T-cell (primary cell): ENCODE data around the gene CPN1. TPM values are rescaled to one million over a fixed set of nuclear protein-coding genes. Genes with fewer than 3 reads are reported as not detected.
"Not testable (repeated sequence)": the region's sequence is repeated elsewhere in the genome, so short reads cannot be mapped to it uniquely, and the experiment has no call there.

ENCODE experiments used
- ATAC-seq, 4 experiments: fragments of 200-7000 bp in 3 of 4; fragments of 150-1000 bp in 1 of 4; cut with Tn5 transposase; replicated peaks in 1 of 4; 1 replicate in 3 of 4; 2 replicates in 1 of 4; pipeline ENCODE4 v1.10.0; 2021; ENCODE audit warnings: moderate library complexity in 3 of 4, mild to moderate bottlenecking in 2 of 4, moderate number of reproducible peaks in 1 of 4
- CTCF ChIA-PET, 2 donors: fragments of 300-600 bp; sonication (Branson Sonifier 250); formaldehyde crosslinking; loops; one replicate each; lab custom pipeline; 2022; ENCODE audit warnings: antibody characterized with exemption in 2 of 2; lab: Charles Lee
- POLR2A ChIA-PET, 2 donors: fragments of 300-600 bp; sonication (Branson Sonifier 250); formaldehyde crosslinking; loops; one replicate each; lab custom pipeline; 2022; ENCODE audit warnings: antibody characterized with exemption in 2 of 2; lab: Charles Lee
- DNase-seq, 35 experiments: peaks; one replicate each; pipeline versions ENCODE4 v3.0.0 to v3.0.0-alpha.2; 2013 to 2023
- H3K27ac ChIP-seq: one replicate; pipeline ENCODE4 v1.5.1; 2013; ENCODE audit warnings: low read length
- H3K27me3 ChIP-seq, 2 experiments: replicated peaks in 1 of 2; 1 replicate in 1 of 2; 2 replicates in 1 of 2; pipeline versions ENCODE4 v1.6.1 to v1.7.0; 2013; ENCODE audit warnings: low read length in 1 of 2, mixed read lengths in 1 of 2; ENCODE audit not compliant: control insufficient read depth in 2 of 2, insufficient read depth in 2 of 2; ENCODE audit errors: extremely low read depth in 1 of 2
- H3K36me3 ChIP-seq, 2 donors: 1 replicate in 1 of 2; 2 replicates in 1 of 2; pipeline versions ENCODE4 v1.6.1 to v1.7.0; 2013; ENCODE audit warnings: low read length in 1 of 2; ENCODE audit not compliant: control insufficient read depth in 2 of 2, insufficient read depth in 1 of 2; ENCODE audit errors: extremely low read depth in 1 of 2
- H3K4me1 ChIP-seq, 2 experiments: 1 replicate in 1 of 2; 2 replicates in 1 of 2; pipeline versions ENCODE4 v1.6.1 to v1.7.0; 2013; ENCODE audit warnings: low read length in 2 of 2, mixed read lengths in 1 of 2; ENCODE audit not compliant: insufficient read depth in 2 of 2, control insufficient read depth in 1 of 2; ENCODE audit errors: extremely low read depth in 1 of 2
- H3K4me3 ChIP-seq, 2 donors: 1 replicate in 1 of 2; 2 replicates in 1 of 2; pipeline versions ENCODE4 v1.5.1 to v1.7.0; 2013; ENCODE audit warnings: mild to moderate bottlenecking in 2 of 2, low read length in 1 of 2, moderate library complexity in 1 of 2; ENCODE audit not compliant: control insufficient read depth in 1 of 2; ENCODE audit errors: extremely low read depth in 1 of 2
- H3K9me3 ChIP-seq: 2 replicates; pipeline ENCODE4 v1.7.0; 2013
- H3K27ac Mint-ChIP-seq, 2 donors: one replicate each; pipeline ENCODE4 v1.8.0; 2020 to 2021; ENCODE audit warnings: mild to moderate bottlenecking in 2 of 2, mixed read lengths in 2 of 2
- H3K27me3 Mint-ChIP-seq, 2 donors: one replicate each; pipeline ENCODE4 v1.8.0; 2021 to 2022; ENCODE audit warnings: mixed read lengths in 2 of 2
- H3K36me3 Mint-ChIP-seq: one replicate; pipeline ENCODE4 v1.8.0; 2021; ENCODE audit warnings: mixed read lengths
- H3K4me1 Mint-ChIP-seq, 3 donors: one replicate each; pipeline ENCODE4 v1.8.0; 2020 to 2022; ENCODE audit warnings: mixed read lengths in 3 of 3, mild to moderate bottlenecking in 1 of 3
- H3K4me3 Mint-ChIP-seq, 3 donors: one replicate each; pipeline ENCODE4 v1.8.0; 2020 to 2022; ENCODE audit warnings: mild to moderate bottlenecking in 3 of 3, mixed read lengths in 3 of 3, moderate library complexity in 3 of 3
- H3K9me3 Mint-ChIP-seq, 3 donors: one replicate each; pipeline ENCODE4 v1.8.0; 2020 to 2022; ENCODE audit warnings: mixed read lengths in 3 of 3
- WGBS: methylation state at CpG from one replicate; pipeline ENCODE4 v1.1.5; 2013; ENCODE audit warnings: missing lambda C conversion rate; ENCODE audit not compliant: insufficient coverage; 5-methylcytosine and 5-hydroxymethylcytosine counted together
- total RNA-seq, 35 experiments: library from RNA in 6 of 35; stranded (reverse) in 6 of 35; fragments of 120-200 nt in 1 of 35; gene quantifications; one replicate each; pipeline versions ENCODE4 v1.2.1 to v1.2.4 and lab custom pipeline; 2013 to 2026

The CPN1 gene
- total RNA-seq, 5 donors from 2014 or later (not counting 1 experiment from before 2014, with no cell fraction given) = not detected

DNA sequence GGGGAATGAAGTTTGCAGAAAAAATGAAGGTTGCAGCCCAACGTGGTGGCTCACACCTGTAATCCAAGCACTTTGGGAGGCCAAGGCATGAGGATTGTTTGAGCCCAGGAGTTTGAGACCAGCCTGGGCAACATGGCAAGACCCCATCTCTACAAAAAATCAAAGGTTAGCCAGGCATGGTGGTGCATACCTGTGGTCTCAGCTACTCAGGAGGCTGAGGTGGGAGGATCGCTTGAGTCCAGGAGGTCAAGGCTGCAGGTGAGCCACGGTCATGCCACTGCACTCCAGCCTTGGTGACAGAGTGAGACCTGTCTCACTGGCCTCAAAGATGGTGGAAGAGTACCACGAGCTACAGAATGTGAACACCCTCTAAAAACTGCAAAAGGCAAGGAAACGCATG is 5.0 kb upstream of the CPN1 start:
- CTCF ChIA-PET, H3K4me1 Mint-ChIP-seq, POLR2A ChIA-PET, DNase-seq, H3K27ac Mint-ChIP-seq, H3K27ac ChIP-seq, H3K4me3 Mint-ChIP-seq, H3K9me3 ChIP-seq, H3K27me3 ChIP-seq, H3K4me1 ChIP-seq, H3K36me3 Mint-ChIP-seq, H3K36me3 ChIP-seq, H3K9me3 Mint-ChIP-seq, H3K4me3 ChIP-seq, ATAC-seq: not testable (repeated sequence)
- WGBS = 80% methylated on average over 1 of the region's 5 CpGs
- H3K27me3 Mint-ChIP-seq = peaks cover 18 to 37% of the 10 kb centered on the region in 2 donors

DNA sequence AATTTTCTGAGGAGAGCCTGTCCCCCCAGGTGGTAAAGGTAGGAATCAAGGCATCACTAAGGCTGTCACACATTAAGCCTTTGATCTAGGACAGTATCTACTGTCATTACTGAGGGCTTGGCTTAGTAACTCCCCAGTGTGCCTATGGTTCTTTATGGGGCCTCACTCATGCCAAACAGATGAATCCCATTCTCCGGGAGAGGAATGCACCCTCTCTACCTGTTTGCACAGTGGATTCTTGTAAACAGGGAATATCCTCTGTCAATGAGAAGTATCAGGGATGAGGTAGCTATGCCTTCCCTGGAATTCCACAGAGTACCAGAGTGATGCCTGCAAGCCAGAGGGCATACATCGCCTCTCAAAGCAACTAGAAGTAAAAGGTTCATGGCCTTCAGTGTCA is 3.9 kb upstream of the CPN1 start:
- DNase-seq (no peak), ATAC-seq (no peak)
- Histone ChIP-seq H3K36me3 (no peaks in the 10 kb centered on the region), H3K27ac (no peak overlapping the region), H3K4me1 (no peaks in the 10 kb centered on the region), H3K27me3 (peaks cover 0 to 10% of the 10 kb centered on the region in 2 experiments), H3K4me3 (no peak overlapping the region), H3K9me3 (no peaks in the 10 kb centered on the region)
- Mint-ChIP-seq H3K27me3 (peaks cover 24 to 40% of the 10 kb centered on the region in 2 donors), H3K4me3 (no peak overlapping the region), H3K36me3 (no peaks in the 10 kb centered on the region), H3K4me1 (no peaks in the 10 kb centered on the region), H3K27ac (no peak overlapping the region), H3K9me3 (no peaks in the 10 kb centered on the region)
- WGBS = no CpG with 5 or more reads among the region's 2 CpGs
- POLR2A ChIA-PET = no interaction called here
- CTCF ChIA-PET = no interaction called here

DNA sequence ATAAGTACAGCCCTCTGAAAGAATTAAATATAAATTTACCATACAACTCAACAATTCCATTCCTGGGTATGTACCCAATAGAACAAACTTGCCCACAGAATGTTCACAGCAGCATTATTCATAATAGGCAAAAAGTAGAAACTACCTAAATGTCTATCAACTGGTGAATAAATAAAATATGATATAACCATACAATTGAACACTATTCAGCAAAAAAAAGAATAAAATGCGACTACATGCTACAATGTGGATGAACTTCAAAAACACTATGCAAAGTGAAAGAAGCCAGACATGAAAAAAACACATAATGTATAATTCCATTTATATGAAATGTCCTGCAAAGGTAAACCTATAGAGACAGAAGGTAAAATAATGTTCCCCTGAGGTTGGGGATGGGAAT is 2.0 kb upstream of the CPN1 start:
- Mint-ChIP-seq H3K4me1 (no peaks in the 10 kb centered on the region), H3K4me3 (no peak overlapping the region), H3K9me3 (no peaks in the 10 kb centered on the region), H3K36me3 (no peaks in the 10 kb centered on the region), H3K27me3 (peaks cover 35 to 37% of the 10 kb centered on the region in 2 donors), H3K27ac (no peak overlapping the region)
- no peaks in the 10 kb centered on the region for H3K36me3 ChIP-seq
- DNase-seq (no peak), ATAC-seq (no peak)
- H3K27ac ChIP-seq = no peak overlapping the region
- no peak overlapping the region for H3K4me3 ChIP-seq
- H3K4me1 ChIP-seq = no peaks in the 10 kb centered on the region
- H3K9me3 ChIP-seq = no peaks in the 10 kb centered on the region
- CTCF ChIA-PET = no interaction called here
- H3K27me3 ChIP-seq = peaks cover 0 to 12% of the 10 kb centered on the region in 2 experiments
- no CpG with 5 or more reads among the region's 1 CpG for whole genome bisulfite sequencing
- POLR2A ChIA-PET = no interaction called here

DNA sequence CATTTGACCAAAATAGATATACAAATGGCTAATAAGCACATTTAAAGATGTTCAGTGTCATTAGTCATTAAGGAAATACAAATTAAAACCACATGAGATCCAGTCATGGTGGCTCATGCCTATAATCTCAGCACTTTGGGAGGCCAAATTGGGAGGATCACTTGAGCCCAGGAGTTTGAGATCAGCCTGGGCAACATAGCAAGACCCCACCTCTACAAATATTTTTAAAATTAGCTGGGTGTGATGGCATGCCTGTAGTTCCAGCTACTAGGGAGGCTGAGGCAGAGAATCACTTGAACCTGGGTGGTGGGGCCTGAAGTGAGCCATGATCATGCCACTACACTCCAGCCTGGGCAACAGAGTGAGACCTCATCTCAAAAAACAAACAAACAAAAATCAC is 607 bp upstream of the CPN1 start:
- H3K27ac ChIP-seq, H3K9me3 ChIP-seq, H3K4me3 ChIP-seq, H3K9me3 Mint-ChIP-seq, H3K27ac Mint-ChIP-seq, H3K36me3 ChIP-seq, H3K4me3 Mint-ChIP-seq, H3K4me1 Mint-ChIP-seq, CTCF ChIA-PET, ATAC-seq, H3K4me1 ChIP-seq, POLR2A ChIA-PET, DNase-seq, H3K36me3 Mint-ChIP-seq: not testable (repeated sequence)
- peaks cover 0 to 12% of the 10 kb centered on the region in 2 experiments for H3K27me3 ChIP-seq
- H3K27me3 Mint-ChIP-seq = peaks cover 34 to 35% of the 10 kb centered on the region in 2 donors

DNA sequence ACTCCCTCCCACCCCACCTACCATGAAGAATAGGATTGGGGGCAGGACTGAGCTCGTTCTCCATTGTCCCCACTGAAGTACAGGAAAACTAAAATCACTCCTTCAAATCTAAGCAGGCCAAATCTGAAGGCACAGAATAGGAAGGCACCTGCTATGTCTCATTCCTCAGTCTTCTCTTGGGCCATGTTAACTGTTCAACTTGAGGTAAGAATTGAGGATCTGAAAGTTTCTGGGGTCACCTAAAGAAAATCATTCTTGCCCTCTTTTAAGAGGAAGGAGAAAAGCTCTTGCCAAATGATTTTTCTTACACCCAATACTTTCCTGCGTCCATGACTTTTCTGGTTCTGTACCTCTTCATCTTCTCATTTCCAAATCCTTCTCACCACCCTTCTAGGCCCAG is 4.9 kb downstream of the CPN1 start:
- no peak for ATAC-seq
- Mint-ChIP-seq H3K4me3 (no peak overlapping the region), H3K27ac (no peak overlapping the region), H3K36me3 (no peaks in the 10 kb centered on the region), H3K27me3 (peaks cover 19 to 27% of the 10 kb centered on the region in 2 donors), H3K4me1 (no peaks in the 10 kb centered on the region), H3K9me3 (no peaks in the 10 kb centered on the region)
- 0% methylated on average over 1 of the region's 2 CpGs for WGBS
- H3K27me3 ChIP-seq = peaks cover 0 to 15% of the 10 kb centered on the region in 2 experiments
- DNase-seq = no peak
- no peaks in the 10 kb centered on the region for H3K4me1 ChIP-seq
- no peaks in the 10 kb centered on the region for H3K36me3 ChIP-seq
- H3K27ac ChIP-seq = no peak overlapping the region
- no peak overlapping the region for H3K4me3 ChIP-seq
- ChIA-PET POLR2A (no interaction called here), CTCF (interaction anchor here in 1 of 2 donors (0.6 kb wide), 2 partner anchors 8 to 337 kb away, joined by 4 to 5 read pairs; no protein-coding TSS in a partner anchor)
- H3K9me3 ChIP-seq = no peaks in the 10 kb centered on the region

DNA sequence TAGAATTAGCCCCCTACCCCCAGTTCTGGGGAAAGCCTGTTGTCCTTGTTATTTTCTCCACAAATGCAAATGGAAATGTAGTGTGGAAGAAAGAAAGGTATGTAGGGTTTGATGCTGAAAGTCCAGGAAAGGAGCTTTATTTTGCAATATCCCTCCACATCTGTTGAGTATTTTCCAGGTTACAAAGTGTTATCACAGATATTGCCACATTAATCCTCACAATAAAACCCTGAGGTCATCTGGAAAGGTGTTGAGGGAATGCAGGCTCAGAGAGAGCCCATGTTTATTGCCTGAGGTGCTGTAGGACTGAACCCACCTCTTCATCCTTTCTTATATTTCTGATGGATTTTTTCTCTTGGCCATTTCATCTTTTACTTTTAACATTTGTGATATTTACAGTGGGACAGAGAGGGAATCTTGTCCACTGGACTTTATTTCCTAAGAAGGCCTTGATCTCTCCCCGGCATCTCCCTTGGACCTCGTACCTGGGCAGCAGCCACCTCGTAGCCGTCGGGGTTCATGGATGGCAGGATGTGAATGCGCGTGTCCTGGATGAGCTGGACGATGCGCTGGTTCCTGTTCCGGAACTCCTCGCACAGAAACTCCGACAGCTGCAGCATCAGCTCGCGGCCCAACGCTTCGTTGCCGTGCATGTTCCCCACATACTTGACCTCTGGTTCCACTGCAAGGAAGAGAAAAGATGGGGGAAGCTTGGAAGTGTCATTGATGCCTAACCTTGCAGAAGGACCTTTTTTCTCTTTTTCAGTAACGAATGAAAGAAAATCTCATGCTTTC is 6.0 kb downstream of the CPN1 start:
- H3K4me1 Mint-ChIP-seq = no peaks in the 10 kb centered on the region
- no peak overlapping the region for H3K27ac Mint-ChIP-seq
- H3K4me3 ChIP-seq = no peak overlapping the region
- H3K27me3 Mint-ChIP-seq = peaks cover 10 to 18% of the 10 kb centered on the region in 2 donors
- no peaks in the 10 kb centered on the region for H3K9me3 Mint-ChIP-seq
- no peaks in the 10 kb centered on the region for H3K36me3 Mint-ChIP-seq
- WGBS = 88% methylated on average over 17 of the region's 18 CpGs
- no peaks in the 10 kb centered on the region for H3K4me1 ChIP-seq
- ChIA-PET CTCF (no interaction called here), POLR2A (no interaction called here)
- DNase-seq = no peak
- H3K9me3 ChIP-seq = no peaks in the 10 kb centered on the region
- H3K27me3 ChIP-seq = peaks cover 0 to 8% of the 10 kb centered on the region in 2 experiments
- no peaks in the 10 kb centered on the region for H3K36me3 ChIP-seq
- no peak for ATAC-seq
- H3K27ac ChIP-seq = no peak overlapping the region
- no peak overlapping the region for H3K4me3 Mint-ChIP-seq
